ENCODE data around the gene ACTBL2. TPM values are rescaled to one million over a fixed set of nuclear protein-coding genes. Genes with fewer than 3 reads are reported as not detected.

The ACTBL2 gene
- polyA plus RNA-seq, 2 of the 4 experiments (the other 2 are of a cell fraction) = 0.06 TPM

- no peak for TF ChIP-seq ELK1 (IDR thresholded peaks at IDR 0.05; ENCODE audit: low read depth, low read length)
- no peak for TF ChIP-seq GATA3 (IDR thresholded peaks at IDR 0.05; ENCODE audit: borderline replicate concordance)
- TF ChIP-seq HOXB13 (CRISPR knock-in tag; IDR thresholded peaks at IDR 0.05; ENCODE audit: low read depth) = no peak
- TF ChIP-seq E2F6 (IDR thresholded peaks at IDR 0.05; ENCODE audit: borderline replicate concordance, low read depth) = no peak
These were observed 22.9 kb upstream of the ACTBL2 start (continued) for GRCh38 chr5:57505272-57506200.

- CTCF ChIA-PET = interaction anchor here (1.4 kb wide), 1 partner anchor 8 kb away, joined by 4 read pairs; no protein-coding TSS in a partner anchor
- 78% methylated on average over 5 of the region's 5 CpGs for WGBS (ENCODE audit: missing lambda C conversion rate)
- FAIRE-seq (no peak), ATAC-seq (no peak), DNase-seq (ENCODE audit: low read depth in 1 of 2, low spot score in 1 of 2) (peak in 1 of 2 experiments; percentile 4)
- no peak overlapping the region for H3K4me3 ChIP-seq
- peaks cover 9% of the 10 kb centered on the region for H3K4me1 ChIP-seq
- 0 out of 6 replicates have a peak overlapping the region, but pooled peaks of 1 of the 2 experiments have one; percentile 4 for H3K27ac ChIP-seq
- H3K9me3 ChIP-seq = no peaks in the 10 kb centered on the region
- TF ChIP-seq FOSL2 (IDR thresholded peaks at IDR 0.05) (no peak), FOSL2 (CRISPR knock-in tag; IDR thresholded peaks at IDR 0.05) (no peak), USF2 (IDR thresholded peaks at IDR 0.05) (peak; percentile 12; the same call in 1 of the 2 replicates), FOXS1 (CRISPR knock-in tag; IDR thresholded peaks at IDR 0.05) (no peak)
- H3K4me2 ChIP-seq = no peak overlapping the region
- POLR2A ChIA-PET = no interaction called here
These were observed 21.7 kb upstream of the ACTBL2 start for GRCh38 chr5:57504357-57504756.

- DNase-seq (ENCODE audit: low read depth in 1 of 2, low spot score in 1 of 2) = no peak
- peaks cover 14% of the 10 kb centered on the region for H3K4me1 ChIP-seq
- ATAC-seq = no peak
- no peak for FAIRE-seq
- TF ChIP-seq CEBPB (IDR thresholded peaks at IDR 0.05) (no peak), HOXA7 (CRISPR knock-in tag; IDR thresholded peaks at IDR 0.05) (no peak), MAFK (IDR thresholded peaks at IDR 0.05; ENCODE audit: partially characterized antibody) (peak; percentile 86)
- ChIA-PET CTCF (interaction anchor here (1.4 kb wide), 1 partner anchor 9 kb away, joined by 4 read pairs; no protein-coding TSS in a partner anchor), POLR2A (no interaction called here)
- H3K27ac ChIP-seq = peak overlapping the region in 1 of 2 experiments; percentile 46; a peak in 2 of 6 replicates
- H3K4me2 ChIP-seq = no peak overlapping the region
- H3K9me3 ChIP-seq = no peaks in the 10 kb centered on the region
- 76% methylated on average over 3 of the region's 3 CpGs for WGBS (ENCODE audit: missing lambda C conversion rate)
- no peak overlapping the region for H3K4me3 ChIP-seq
These were observed 20.8 kb upstream of the ACTBL2 start for GRCh38 chr5:57503433-57503832.

- ATAC-seq = no peak
These were observed 19.0 kb upstream of the ACTBL2 start for GRCh38 chr5:57501414-57502201.

More at GRCh38 chr5:57501414-57502201, 19.0 kb upstream of the ACTBL2 start:
- no peaks in the 10 kb centered on the region for H3K9me3 ChIP-seq
- WGBS (ENCODE audit: missing lambda C conversion rate) = 75% methylated on average over 7 of the region's 7 CpGs
- H3K27ac ChIP-seq = peak overlapping the region in 1 of 2 experiments; percentile 46; a peak in 3 of 6 replicates
- DNase-seq (ENCODE audit: low read depth in 1 of 2, low spot score in 1 of 2) (no peak), FAIRE-seq (no peak)
- peaks cover 14% of the 10 kb centered on the region for H3K4me1 ChIP-seq
- no peak for TF ChIP-seq CHD4 (IDR thresholded peaks at IDR 0.05; ENCODE audit: borderline replicate concordance)
- TF ChIP-seq RNF2 (IDR thresholded peaks at IDR 0.05; ENCODE audit: borderline replicate concordance, low read depth) = no peak
- no peak for TF ChIP-seq HEYL (CRISPR knock-in tag; IDR thresholded peaks at IDR 0.05)
- TF ChIP-seq CEBPB (IDR thresholded peaks at IDR 0.05) = no peak
- no peak for TF ChIP-seq CBX8 (IDR thresholded peaks at IDR 0.05)
- no peak for TF ChIP-seq ZC3H11A (IDR thresholded peaks at IDR 0.05)
- no peak for TF ChIP-seq BCL3 (IDR thresholded peaks at IDR 0.05)
- TF ChIP-seq HOXB5 (CRISPR knock-in tag; IDR thresholded peaks at IDR 0.05) = no peak
- no peak overlapping the region for H3K4me2 ChIP-seq
- POLR2A ChIA-PET = interaction anchor here (1.4 kb wide), 1 partner anchor 386 kb away, joined by 5 read pairs; no protein-coding TSS in a partner anchor
- no peak overlapping the region for H3K4me3 ChIP-seq
- CTCF ChIA-PET = interaction anchor here (0.6 to 8.0 kb wide), 8 partner anchors 8 to 960 kb away, joined by 3 to 119 read pairs (median 18); partner anchors contain the start of gene PLK2

All from A549 (cell line).